Mesenchymal stem cell (in vitro differentiated cells and primary cell): ENCODE results near the gene PTPN21.
A peak's percentile ranks its signal among the peaks of the same experiment; 100 is the strongest.

Experiments
- DNase-seq: peaks from one replicate; pipeline ENCODE4 v3.0.0-alpha.2; 2013
- H2AFZ ChIP-seq: one replicate; pipeline ENCODE4 v1.6.1; 2013; ENCODE audit warnings: low read depth, mild to moderate bottlenecking, control low read depth, inconsistent platforms, low read length, moderate library complexity
- H2AK5ac ChIP-seq: 2 replicates; pipeline ENCODE4 v1.6.1; 2013; ENCODE audit warnings: low read length, moderate library complexity, mild to moderate bottlenecking, inconsistent platforms; ENCODE audit not compliant: severe bottlenecking
- H2BK120ac ChIP-seq: one replicate; pipeline ENCODE4 v1.6.1; 2013; ENCODE audit warnings: low read depth, mild to moderate bottlenecking, inconsistent platforms, low read length, moderate library complexity
- H2BK12ac ChIP-seq, 2 experiments: one replicate each; pipeline ENCODE4 v1.6.1; 2013; ENCODE audit warnings: inconsistent platforms in 2 of 2, low read length in 2 of 2, mild to moderate bottlenecking in 2 of 2, moderate library complexity in 2 of 2, control low read depth in 1 of 2
- H2BK15ac ChIP-seq: one replicate; pipeline ENCODE4 v1.6.1; 2013; ENCODE audit warnings: mild to moderate bottlenecking, low read depth, inconsistent platforms; ENCODE audit not compliant: poor library complexity, severe bottlenecking
- H2BK5ac ChIP-seq: 2 replicates; pipeline ENCODE4 v1.6.1; 2013; ENCODE audit warnings: low read depth, mild to moderate bottlenecking, low read length, control low read depth, inconsistent platforms; ENCODE audit not compliant: poor library complexity, severe bottlenecking
- H3K14ac ChIP-seq, 2 experiments: one replicate each; pipeline ENCODE4 v1.6.1; 2013; ENCODE audit warnings: inconsistent platforms in 2 of 2, low read length in 2 of 2, control low read depth in 1 of 2, mild to moderate bottlenecking in 1 of 2, moderate library complexity in 1 of 2
- H3K18ac ChIP-seq, 2 experiments: one replicate each; pipeline ENCODE4 v1.6.1; 2013; ENCODE audit warnings: inconsistent platforms in 2 of 2, low read length in 2 of 2, control low read depth in 1 of 2, low read depth in 1 of 2, mild to moderate bottlenecking in 1 of 2
- H3K23ac ChIP-seq, 2 experiments: one replicate each; pipeline ENCODE4 v1.6.1; 2013; ENCODE audit warnings: inconsistent platforms in 2 of 2, low read length in 2 of 2, mild to moderate bottlenecking in 2 of 2, moderate library complexity in 2 of 2, control low read depth in 1 of 2
- H3K27ac ChIP-seq: 2 replicates; pipeline ENCODE4 v1.5.1; 2013; ENCODE audit warnings: mild to moderate bottlenecking, moderate library complexity, low read length, control low read depth, inconsistent platforms; ENCODE audit not compliant: poor library complexity, severe bottlenecking
- H3K27me3 ChIP-seq, 2 experiments: 2 replicates each; pipeline versions ENCODE4 v1.6.1 to v1.7.0; 2013; ENCODE audit warnings: low read length in 2 of 2, mild to moderate bottlenecking in 2 of 2, moderate library complexity in 2 of 2, control low read depth in 1 of 2, inconsistent platforms in 1 of 2; ENCODE audit not compliant: control insufficient read depth in 1 of 2, insufficient read depth in 1 of 2
- H3K36me3 ChIP-seq, 2 experiments: 2 replicates each; pipeline versions ENCODE4 v1.6.1 to v1.7.0; 2013; ENCODE audit warnings: low read length in 2 of 2, control low read depth in 1 of 2, inconsistent platforms in 1 of 2, low read depth in 1 of 2, mild to moderate bottlenecking in 1 of 2; ENCODE audit not compliant: insufficient read depth in 2 of 2, control insufficient read depth in 1 of 2
- H3K4ac ChIP-seq, 2 experiments: one replicate each; pipeline ENCODE4 v1.6.1; 2013; ENCODE audit warnings: inconsistent platforms in 2 of 2, low read length in 2 of 2, mild to moderate bottlenecking in 2 of 2, moderate library complexity in 2 of 2, control low read depth in 1 of 2, low read depth in 1 of 2
- H3K4me1 ChIP-seq: 2 replicates; pipeline ENCODE4 v1.6.1; 2013; ENCODE audit warnings: low read depth, low read length, control low read depth; ENCODE audit not compliant: control insufficient read depth, insufficient read depth
- H3K4me2 ChIP-seq: 2 replicates; pipeline ENCODE4 v1.6.1; 2013; ENCODE audit warnings: low read length, mild to moderate bottlenecking, inconsistent platforms; ENCODE audit not compliant: poor library complexity, severe bottlenecking
- H3K4me3 ChIP-seq, 2 experiments: 2 replicates each; pipeline versions ENCODE4 v1.5.1 to v1.7.0; 2013; ENCODE audit warnings: low read length in 2 of 2, mild to moderate bottlenecking in 2 of 2, control low read depth in 1 of 2, low read depth in 1 of 2; ENCODE audit not compliant: insufficient read depth in 1 of 2
- H3K79me1 ChIP-seq: replicated peaks from 2 replicates; pipeline ENCODE4 v1.6.1; 2013; ENCODE audit warnings: mild to moderate bottlenecking, control low read depth, low read length, inconsistent platforms; ENCODE audit not compliant: poor library complexity, severe bottlenecking
- H3K9ac ChIP-seq: 2 replicates; pipeline ENCODE4 v1.7.0; 2013; ENCODE audit warnings: mild to moderate bottlenecking, low read length, moderate library complexity
- H3K9me3 ChIP-seq: 2 replicates; pipeline ENCODE4 v1.7.0; 2013; ENCODE audit warnings: mild to moderate bottlenecking, low read length; ENCODE audit not compliant: control insufficient read depth
- H4K8ac ChIP-seq: one replicate; pipeline ENCODE4 v1.6.1; 2013; ENCODE audit warnings: inconsistent platforms, mild to moderate bottlenecking, low read length, moderate library complexity
- H4K91ac ChIP-seq: one replicate; pipeline ENCODE4 v1.6.1; 2013; ENCODE audit warnings: mild to moderate bottlenecking, low read length, inconsistent platforms
- WGBS: methylation state at CpG from one replicate; pipeline ENCODE4 v1.1.7; 2013; ENCODE audit warnings: mixed read lengths; 5-methylcytosine and 5-hydroxymethylcytosine counted together

The PTPN21 gene

GRCh38 chr14:88479574-88479987, 75.2 kb downstream of the PTPN21 start:
- H3K27me3 ChIP-seq, result no peaks in the 10 kb centered on the region

GRCh38 chr14:88478931-88479330, 75.9 kb downstream of the PTPN21 start:
- peaks cover 39 to 60% of the 10 kb centered on the region in 2 experiments for H3K36me3 ChIP-seq
- H3K4ac ChIP-seq, result no peak overlapping the region
- no peak overlapping the region for H3K4me3 ChIP-seq
- DNase-seq, result no peak
- no peaks in the 10 kb centered on the region for H3K9me3 ChIP-seq
- no peak overlapping the region for H3K18ac ChIP-seq
- no peak overlapping the region for H2AFZ ChIP-seq
- no peak overlapping the region for H3K14ac ChIP-seq
- H3K4me1 ChIP-seq, result peaks cover 5% of the 10 kb centered on the region
- 98% methylated on average over 36 of the region's 36 CpGs for WGBS
- H3K4me2 ChIP-seq, result no peak overlapping the region
- no peak overlapping the region for H4K8ac ChIP-seq
- H2BK5ac ChIP-seq, result no peak overlapping the region
- no peak overlapping the region for H3K23ac ChIP-seq
- H3K27ac ChIP-seq, result no peak overlapping the region
- H3K9ac ChIP-seq, result no peak overlapping the region
- no peaks in the 10 kb centered on the region for H3K27me3 ChIP-seq
- H2BK15ac ChIP-seq, result no peak overlapping the region
- peaks cover 40% of the 10 kb centered on the region for H3K79me1 ChIP-seq
- no peak overlapping the region for H2BK120ac ChIP-seq
- H2AK5ac ChIP-seq, result no peak overlapping the region
- no peak overlapping the region for H2BK12ac ChIP-seq
- peak overlapping the region; percentile 30 for H4K91ac ChIP-seq

More at GRCh38 chr14:88479574-88479987, 75.2 kb downstream of the PTPN21 start:
- no peak overlapping the region for H3K4me3 ChIP-seq
- no peak overlapping the region for H2BK5ac ChIP-seq
- no peak overlapping the region for H2BK120ac ChIP-seq
- H2AK5ac ChIP-seq, result no peak overlapping the region
- WGBS, result 98% methylated on average over 40 of the region's 40 CpGs
- H3K4me2 ChIP-seq, result no peak overlapping the region
- H3K79me1 ChIP-seq, result peaks cover 35% of the 10 kb centered on the region
- H4K8ac ChIP-seq, result no peak overlapping the region
- H3K4me1 ChIP-seq, result peaks cover 5% of the 10 kb centered on the region
- H2AFZ ChIP-seq, result no peak overlapping the region
- no peak overlapping the region for H3K9ac ChIP-seq
- H4K91ac ChIP-seq, result no peak overlapping the region
- no peaks in the 10 kb centered on the region for H3K9me3 ChIP-seq
- no peak overlapping the region for H3K27ac ChIP-seq
- H3K23ac ChIP-seq, result no peak overlapping the region
- no peak overlapping the region for H3K4ac ChIP-seq
- H3K14ac ChIP-seq, result no peak overlapping the region
- H3K18ac ChIP-seq, result no peak overlapping the region
- H2BK12ac ChIP-seq, result no peak overlapping the region
- H3K36me3 ChIP-seq, result peaks cover 42 to 66% of the 10 kb centered on the region in 2 experiments
- no peak overlapping the region for H2BK15ac ChIP-seq
- DNase-seq, result no peak

GRCh38 chr14:88477513-88478250, 77.1 kb downstream of the PTPN21 start:
- WGBS, result 97% methylated on average over 5 of the region's 6 CpGs
- Histone ChIP-seq H3K27ac (no peak overlapping the region), H3K4ac (no peak overlapping the region), H2AFZ (no peak overlapping the region), H3K4me1 (peaks cover 5% of the 10 kb centered on the region), H3K4me2 (no peak overlapping the region), H3K9me3 (no peaks in the 10 kb centered on the region), H3K79me1 (peaks cover 36% of the 10 kb centered on the region), H2BK12ac (no peak overlapping the region), H2BK5ac (no peak overlapping the region), H4K91ac (no peak overlapping the region), H3K18ac (no peak overlapping the region), H2BK120ac (no peak overlapping the region), H4K8ac (no peak overlapping the region), H3K4me3 (no peak overlapping the region), H3K14ac (no peak overlapping the region), H2AK5ac (no peak overlapping the region), H3K27me3 (no peaks in the 10 kb centered on the region), H3K23ac (no peak overlapping the region), H3K36me3 (peaks cover 39 to 68% of the 10 kb centered on the region in 2 experiments), H2BK15ac (no peak overlapping the region), H3K9ac (no peak overlapping the region)
- DNase-seq, result peak; percentile 20

- no peak overlapping the region for H2AFZ ChIP-seq
- H3K4ac ChIP-seq, result no peak overlapping the region
- no peak for DNase-seq
- no peak overlapping the region for H3K4me2 ChIP-seq
- no peak overlapping the region for H4K91ac ChIP-seq
- no peak overlapping the region for H2BK5ac ChIP-seq
- H2AK5ac ChIP-seq, result no peak overlapping the region
- no peak overlapping the region for H2BK12ac ChIP-seq
- no peak overlapping the region for H3K14ac ChIP-seq
- H3K79me1 ChIP-seq, result peaks cover 37% of the 10 kb centered on the region
- no peak overlapping the region for H3K4me3 ChIP-seq
- H3K4me1 ChIP-seq, result peaks cover 5% of the 10 kb centered on the region
- H3K18ac ChIP-seq, result no peak overlapping the region
- no peak overlapping the region for H3K27ac ChIP-seq
- H3K36me3 ChIP-seq, result peaks cover 36 to 72% of the 10 kb centered on the region in 2 experiments
- H3K23ac ChIP-seq, result no peak overlapping the region
- H4K8ac ChIP-seq, result no peak overlapping the region
- no peak overlapping the region for H2BK15ac ChIP-seq
- H3K9ac ChIP-seq, result no peak overlapping the region
- WGBS, result no CpG with 5 or more reads among the region's 2 CpGs
- no peaks in the 10 kb centered on the region for H3K9me3 ChIP-seq
- no peaks in the 10 kb centered on the region for H3K27me3 ChIP-seq
- H2BK120ac ChIP-seq, result no peak overlapping the region
These were observed 78.0 kb downstream of the PTPN21 start for GRCh38 chr14:88476825-88477224.
